OCI-LY7 (cell line): ENCODE data around the gene SETBP1.

Experiments used
- CTCF ChIP-seq: fragments of 200-600 bp; sonication (generic); conservative IDR thresholded peaks from 2 replicates; pipeline ENCODE4 v1.5.1; 2014; ENCODE audit warnings: mild to moderate bottlenecking, antibody characterized with exemption, low read length, moderate library complexity, mixed read lengths
- EZH2phosphoT487 ChIP-seq: fragments of 200-600 bp; sonication (generic); IDR thresholded peaks from 2 replicates; pipeline ENCODE4 v1.6.1; 2018; ENCODE audit warnings: low read depth, borderline replicate concordance, mild to moderate bottlenecking, mixed run types, antibody characterized with exemption, low read length, moderate library complexity, mixed read lengths

- TF ChIP-seq CTCF (no peak), EZH2phosphoT487 (no peak)
These were observed 379.4 kb downstream of the SETBP1 start for GRCh38 chr18:45060102-45060501.
